NCI-H446 (cell line): Measurements from ENCODE around the gene HEPHL1.
"Not testable (repeated sequence)": the region's sequence is repeated elsewhere in the genome, so short reads cannot be mapped to it uniquely, and the experiment has no call there.

ENCODE experiments used
- DNase-seq, 2 experiments: peaks; one replicate each; lab custom pipeline; 2025; lab: John Stamatoyannopoulos, UW

HEPHL1 gene, protein sequence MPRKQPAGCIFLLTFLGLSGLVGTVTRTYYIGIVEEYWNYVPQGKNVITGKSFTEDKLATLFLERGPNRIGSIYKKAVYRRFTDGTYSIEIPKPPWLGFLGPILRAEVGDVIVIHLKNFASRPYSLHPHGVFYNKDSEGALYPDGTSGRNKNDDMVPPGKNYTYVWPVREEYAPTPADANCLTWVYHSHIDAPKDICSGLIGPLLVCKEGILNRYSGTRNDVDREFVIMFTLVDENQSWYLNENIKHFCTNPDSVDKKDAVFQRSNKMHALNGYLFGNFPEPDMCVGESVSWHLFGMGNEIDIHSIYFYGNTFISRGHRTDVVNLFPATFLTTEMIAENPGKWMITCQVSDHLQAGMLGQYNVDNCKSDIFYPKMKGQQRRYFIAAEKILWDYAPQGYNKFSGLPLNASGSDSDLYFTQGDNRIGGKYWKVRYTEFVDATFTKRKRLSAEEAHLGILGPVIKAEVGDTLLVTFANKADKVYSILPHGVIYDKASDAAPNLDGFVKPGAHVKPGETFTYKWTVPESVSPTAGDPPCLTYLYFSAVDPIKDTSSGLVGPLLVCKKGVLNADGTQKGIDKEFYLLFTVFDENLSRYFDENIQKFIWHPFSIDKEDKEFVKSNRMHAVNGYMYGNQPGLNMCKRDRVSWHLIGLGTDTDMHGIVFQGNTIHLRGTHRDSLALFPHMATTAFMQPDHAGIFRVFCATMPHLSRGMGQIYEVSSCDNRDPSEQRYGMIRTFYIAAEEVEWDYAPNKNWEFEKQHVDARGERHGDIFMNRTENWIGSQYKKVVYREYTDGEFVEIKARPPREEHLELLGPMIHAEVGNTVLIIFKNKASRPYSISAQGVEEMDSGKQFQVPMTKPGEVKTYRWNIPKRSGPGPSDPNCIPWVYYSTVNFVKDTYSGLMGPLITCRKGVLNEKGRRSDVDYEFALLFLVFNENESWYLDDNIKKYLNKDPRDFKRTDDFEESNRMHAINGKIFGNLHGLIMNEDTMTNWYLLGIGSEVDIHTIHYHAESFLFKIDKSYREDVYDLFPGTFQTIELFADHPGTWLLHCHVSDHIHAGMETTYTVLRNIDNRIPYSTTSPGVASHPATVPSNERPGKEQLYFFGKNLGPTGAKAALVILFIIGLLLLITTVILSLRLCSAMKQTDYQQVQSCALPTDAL

DNA sequence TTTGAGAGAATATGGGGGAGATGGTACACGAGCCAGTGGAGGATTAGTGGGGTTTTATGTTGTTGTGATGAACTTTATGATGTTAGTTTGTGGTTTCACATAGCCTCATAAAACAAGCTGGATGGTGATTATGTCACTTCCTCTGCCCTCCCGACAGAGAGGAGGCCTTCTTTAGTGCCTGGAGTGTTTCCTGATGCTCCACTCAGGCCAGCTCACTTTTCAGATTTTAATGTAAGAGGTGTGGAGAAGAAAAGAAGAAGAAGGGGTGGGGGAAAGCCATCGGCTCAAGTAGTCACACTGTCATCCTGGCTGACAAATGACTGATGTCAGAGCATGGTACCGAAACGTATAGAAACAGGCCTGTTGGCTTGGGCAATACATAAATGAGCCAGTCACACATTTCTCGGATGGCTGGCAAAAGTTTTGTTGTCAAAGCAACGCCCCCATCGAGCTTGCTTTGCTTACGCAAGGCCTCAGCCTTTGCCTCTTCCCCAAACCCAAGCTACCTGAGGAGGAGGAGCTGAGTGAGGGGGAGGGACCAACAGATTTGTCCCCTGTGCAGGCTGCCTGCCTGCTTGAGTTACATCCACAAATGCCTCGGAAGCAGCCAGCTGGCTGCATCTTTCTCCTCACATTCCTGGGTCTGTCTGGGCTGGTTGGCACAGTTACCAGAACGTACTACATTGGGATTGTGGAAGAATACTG is at the start of gene HEPHL1:
Gene HEPHL1, plus strand, starts transcription at position 578 of the 705 bp plus-strand sequence. Its CDS starts 15 bp downstream, at position 593.
- no peak for DNase-seq

DNA sequence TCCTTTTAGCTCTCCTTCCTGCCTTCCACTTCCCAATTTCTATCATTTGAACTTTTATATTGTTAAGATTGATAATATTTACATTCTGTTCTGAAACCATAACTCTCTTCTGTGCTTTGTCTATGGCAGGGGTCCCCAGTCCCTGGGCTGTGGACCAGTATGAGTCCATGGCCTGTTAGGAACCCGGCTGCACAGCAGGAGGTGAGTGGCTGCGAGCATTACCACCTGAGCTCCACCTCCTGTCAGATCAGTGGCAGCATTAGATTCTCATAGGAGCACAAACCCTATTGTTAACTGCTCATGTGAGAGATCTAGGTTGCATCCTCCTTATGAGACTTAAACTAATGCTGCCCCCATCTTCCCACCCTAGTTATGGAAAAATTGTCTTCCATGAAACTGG is 48.4 kb upstream of the HEPHL1 start:
- no peak for DNase-seq

DNA sequence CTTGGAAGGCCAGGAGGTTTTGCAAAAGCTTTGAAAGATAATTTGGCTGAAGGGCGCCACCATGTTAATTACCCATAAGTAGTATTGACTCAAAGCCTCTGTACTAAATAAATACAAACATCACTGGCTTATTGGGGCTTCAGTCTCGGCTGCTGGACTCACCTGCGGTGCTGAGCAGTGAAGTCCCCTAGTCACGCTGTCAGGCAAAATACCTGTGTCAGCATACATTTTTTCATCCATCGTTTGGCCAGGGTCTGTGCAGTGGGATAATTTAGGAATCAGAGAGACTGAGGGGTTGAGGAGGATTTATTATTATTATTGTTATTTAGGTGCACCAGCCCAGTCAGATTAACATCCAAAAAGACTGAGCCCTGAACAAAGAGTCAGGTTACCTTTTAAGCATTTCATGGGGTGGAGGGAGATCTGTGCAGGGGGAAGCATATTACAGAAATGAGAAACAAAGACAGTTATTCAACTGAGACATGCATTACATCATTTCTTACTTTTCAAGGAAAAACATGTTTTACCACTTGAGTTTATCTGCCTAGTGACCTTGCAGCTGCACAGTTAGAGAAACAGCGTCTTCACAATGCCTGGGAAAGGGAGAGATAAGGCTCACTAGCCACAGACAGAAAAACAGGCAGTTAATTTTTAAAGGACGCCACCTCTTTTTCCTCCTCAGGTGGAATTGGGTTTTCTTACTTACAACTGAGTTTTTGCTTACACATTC is 47.7 kb upstream of the HEPHL1 start:
- DNase-seq, result not testable (repeated sequence)

DNA sequence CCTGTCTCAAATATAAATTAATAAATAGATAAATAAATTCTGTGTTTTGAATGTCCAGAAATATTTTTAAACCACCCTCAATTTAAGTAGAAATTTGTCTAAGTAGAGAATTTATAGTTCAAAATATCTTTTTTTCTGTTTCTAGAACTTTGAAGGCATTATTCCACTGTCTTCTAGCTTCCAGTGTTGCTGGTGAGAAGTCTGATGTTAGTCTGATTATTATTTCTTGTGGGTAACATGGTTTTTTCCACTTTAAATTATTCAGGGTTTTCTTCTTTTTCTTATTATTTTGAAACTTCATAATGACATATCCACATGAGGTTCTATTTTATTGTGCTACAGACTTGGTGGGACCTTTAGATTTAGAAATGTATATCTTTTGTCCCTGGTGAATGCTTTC is 46.4 kb upstream of the HEPHL1 start:
- DNase-seq, result no peak

DNA sequence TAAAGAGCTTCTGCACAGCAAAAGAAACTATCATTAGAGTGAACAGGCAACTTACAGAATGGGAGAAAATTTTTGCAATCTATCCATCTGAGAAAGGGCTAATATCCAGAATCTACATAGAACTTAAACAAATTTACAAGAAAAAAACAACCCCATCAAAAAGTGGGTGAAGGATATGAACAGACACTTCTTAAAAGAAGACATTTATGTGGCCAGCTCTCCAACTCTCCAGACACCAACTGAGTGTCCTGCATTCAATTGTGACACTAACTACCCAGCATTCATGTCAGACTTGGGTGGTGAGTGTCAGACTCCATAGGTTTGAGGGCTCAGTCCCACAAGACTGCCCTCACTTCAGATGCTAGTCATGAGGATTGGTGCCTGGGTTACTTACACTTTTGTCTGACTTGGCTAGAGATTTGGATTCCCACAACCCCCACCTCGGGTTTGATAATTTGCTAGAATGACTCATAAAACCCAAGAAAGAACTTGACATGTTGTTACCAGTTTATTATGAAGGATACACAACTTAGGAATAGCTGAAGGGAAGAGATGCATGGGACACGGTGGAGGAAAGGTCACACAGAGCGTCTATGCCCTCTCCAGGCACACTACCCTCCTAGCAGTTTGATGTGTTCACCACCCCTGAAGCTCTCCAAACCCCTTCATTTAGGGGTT is 44.4 kb upstream of the HEPHL1 start:
- DNase-seq, result not testable (repeated sequence)

DNA sequence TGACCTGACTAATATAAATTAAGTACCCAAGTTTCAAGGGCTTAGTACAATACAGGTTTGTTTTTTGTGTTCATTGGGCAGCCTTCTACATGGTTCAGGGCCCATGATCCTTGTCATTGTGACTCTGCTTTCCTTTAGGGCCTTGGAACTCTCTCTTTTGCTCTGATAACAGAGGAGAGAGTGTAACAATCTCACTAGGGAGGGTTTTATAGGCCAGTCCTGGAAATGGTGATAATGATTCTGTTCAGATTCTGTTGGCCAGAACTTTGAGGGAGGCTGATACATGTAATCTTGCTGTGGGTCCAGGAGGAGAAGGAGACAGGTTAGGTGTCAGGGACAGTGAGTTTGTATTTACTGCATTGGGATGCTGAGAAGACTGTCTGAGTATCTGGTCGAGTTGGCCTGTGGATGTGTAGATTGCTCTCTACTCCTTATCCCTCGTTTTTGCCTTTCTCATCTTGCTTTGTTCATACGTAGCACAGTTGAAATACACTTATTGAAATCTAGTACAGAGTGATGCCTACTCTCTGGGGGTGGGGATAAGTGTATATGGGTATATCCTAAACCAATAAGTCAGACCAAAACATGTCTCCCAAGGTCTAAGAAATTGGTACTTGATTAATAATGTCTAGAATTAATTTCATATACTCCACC is 37.5 kb upstream of the HEPHL1 start:
- no peak for DNase-seq

DNA sequence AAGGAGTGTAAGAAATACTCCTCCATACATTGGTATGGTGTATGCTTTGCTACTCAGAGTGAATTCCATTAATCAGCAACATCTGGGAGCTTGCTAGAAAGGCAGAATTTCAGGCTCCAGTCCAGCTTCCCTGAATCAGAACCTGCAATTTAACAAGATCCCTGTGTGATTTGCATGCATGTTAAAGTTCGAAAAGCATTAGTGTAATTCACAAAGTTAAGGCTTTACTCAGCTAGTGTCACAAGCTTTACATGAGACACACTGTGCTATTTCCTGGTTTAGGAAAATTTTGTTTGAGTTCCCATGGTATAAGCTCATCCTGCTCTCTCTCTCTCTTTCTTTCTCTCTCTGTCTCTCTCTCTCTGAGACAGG is 37.0 kb upstream of the HEPHL1 start:
- DNase-seq, result no peak

DNA sequence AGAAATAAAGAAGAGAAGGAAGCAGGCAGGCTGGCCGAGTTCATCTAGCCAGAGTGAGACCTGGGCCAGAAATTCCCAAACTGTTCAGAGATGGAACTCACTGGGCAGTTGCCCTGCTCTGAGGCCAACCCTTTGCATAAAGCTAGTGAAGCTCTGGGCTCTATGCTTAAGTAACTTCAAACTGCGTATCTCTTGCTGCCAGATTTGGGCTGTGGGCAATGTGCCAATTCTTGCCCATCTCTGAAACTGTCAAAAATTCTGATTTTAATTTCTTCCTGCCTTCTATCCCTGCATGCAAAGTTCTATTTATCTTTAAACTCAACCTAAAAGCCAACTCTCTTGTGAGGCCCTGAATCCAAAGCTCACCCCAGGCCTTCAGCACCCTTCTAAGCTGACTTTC is 36.2 kb upstream of the HEPHL1 start:
- DNase-seq, result no peak

DNA sequence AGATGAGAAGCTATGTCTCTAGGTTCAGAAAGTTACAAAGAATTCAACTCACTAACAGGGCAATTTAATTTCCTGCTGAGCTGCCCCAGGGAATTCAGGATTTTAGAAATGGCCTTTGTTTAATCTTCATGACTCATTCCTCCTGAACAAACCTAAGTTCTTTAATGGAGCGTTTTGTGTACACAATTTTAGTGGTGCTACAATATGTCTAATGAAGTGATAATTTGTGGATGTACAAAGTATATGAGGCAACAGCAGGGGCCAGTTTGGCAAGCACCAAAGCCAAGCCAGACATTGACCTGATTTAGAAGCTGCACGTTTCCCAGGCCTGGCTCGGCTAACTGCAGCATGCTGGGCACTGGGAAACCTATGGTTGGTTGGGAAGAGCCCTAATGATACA is 34.4 kb upstream of the HEPHL1 start:
- DNase-seq, result no peak

DNA sequence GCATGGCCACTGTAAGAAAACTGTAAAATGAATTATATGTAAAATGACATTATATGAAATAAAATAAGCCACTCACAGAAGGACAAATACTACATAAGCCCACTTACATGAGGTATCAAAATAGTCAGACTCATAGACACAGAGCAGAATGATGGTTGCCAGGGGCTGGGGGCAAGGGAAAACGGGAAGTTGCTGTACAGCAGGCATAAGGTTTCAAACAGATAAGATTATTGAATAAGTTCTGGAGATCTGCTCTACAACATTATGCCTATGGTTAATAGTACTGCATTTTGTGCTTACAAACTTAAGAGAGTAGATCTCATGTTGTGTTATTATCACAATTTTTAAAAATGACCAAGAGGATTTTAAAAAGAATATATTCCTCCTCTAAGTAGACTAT is 32.7 kb upstream of the HEPHL1 start:
- no peak for DNase-seq

DNA sequence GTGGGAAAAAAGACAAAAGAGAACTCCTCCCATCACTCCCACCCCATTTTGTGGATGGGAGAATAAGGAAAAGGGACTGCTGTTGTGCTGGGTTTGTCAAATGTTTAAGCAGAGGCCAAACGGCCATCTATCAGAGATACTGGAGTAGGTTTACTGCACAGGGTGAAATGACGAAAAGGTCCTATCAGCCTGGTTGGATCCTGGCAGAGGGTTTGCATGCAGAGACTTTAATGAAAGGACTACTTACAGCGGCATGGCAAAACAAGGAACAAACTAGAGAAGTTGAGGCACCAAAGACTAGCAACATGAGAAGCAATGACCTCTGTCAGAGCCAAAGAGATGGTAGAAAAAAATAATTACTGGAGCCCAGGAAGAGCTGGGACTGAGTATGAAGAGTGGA is 32.2 kb upstream of the HEPHL1 start:
- no peak for DNase-seq

DNA sequence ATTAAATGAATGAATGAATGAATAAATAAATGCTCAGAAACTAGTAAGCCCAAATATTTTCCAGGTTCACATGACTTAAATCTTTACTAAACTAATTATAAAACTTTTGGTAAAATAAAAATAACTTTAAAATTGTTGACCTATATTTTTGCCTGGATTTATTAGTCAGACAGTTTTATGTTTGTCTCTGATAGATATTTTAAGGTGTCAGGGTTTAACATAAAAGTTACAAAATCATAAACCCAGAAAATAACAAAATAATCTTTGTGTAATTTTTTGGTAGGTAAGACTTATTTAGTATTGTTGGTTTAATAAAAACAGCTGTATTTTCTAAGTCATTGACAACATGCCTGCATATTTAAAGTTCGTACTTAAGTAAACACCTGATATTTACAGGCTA is 27.4 kb upstream of the HEPHL1 start:
- DNase-seq, result no peak

DNA sequence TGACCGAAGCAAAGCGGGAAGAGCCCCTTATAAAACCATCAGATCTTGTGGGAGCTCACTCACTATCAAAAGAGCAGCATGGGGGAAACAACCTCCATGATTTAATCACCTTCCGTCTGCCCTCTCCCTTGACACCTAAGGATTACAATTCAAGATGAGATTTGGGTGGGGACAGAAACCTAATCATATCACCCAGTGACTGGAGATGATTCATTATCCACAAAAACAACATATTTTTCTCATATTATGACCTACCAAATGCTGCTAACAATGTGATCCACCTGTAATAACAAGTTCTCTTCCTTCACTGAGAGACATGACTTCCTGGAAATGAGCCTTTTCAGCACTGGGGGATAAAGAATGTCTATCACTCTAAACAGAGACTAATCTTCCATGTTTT is 23.4 kb upstream of the HEPHL1 start:
- no peak for DNase-seq

DNA sequence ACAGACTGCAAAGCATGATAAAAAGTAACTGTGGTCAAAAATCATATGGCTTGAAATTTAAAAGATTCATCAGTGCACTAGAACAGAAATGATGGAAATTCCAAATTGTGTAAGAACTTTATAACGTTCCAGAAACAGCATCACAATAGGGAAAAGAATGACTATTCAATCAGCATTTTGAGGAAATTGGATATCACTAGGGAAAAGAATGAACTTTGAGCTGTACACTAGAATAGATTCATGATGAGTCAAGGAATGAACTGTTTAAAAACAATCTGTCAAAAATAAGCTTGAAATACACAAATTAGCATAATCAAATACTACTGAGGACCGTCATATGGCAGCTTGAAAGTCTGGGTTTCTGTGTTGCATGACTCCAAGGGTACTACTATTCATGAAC is 20.5 kb upstream of the HEPHL1 start:
- DNase-seq, result no peak

DNA sequence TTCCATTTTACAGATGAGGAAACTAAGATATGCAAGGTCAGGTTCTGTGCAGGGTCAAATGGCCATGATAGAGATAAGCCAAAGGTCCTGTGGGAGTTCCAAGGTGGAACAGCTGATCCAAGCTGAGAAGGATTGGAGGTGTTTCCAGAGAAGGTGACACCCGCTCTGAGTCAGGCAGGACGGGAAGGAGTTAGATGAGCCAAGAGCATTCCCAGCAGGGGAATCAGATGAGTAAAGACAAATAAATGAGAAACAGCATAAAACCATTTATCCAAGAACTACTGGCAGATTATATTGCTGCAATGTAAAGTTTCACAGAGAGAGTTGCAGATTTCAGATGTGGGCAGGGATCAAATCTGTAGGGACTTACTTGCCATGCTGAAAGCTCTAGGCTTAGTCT is 18.9 kb upstream of the HEPHL1 start:
- no peak for DNase-seq

DNA sequence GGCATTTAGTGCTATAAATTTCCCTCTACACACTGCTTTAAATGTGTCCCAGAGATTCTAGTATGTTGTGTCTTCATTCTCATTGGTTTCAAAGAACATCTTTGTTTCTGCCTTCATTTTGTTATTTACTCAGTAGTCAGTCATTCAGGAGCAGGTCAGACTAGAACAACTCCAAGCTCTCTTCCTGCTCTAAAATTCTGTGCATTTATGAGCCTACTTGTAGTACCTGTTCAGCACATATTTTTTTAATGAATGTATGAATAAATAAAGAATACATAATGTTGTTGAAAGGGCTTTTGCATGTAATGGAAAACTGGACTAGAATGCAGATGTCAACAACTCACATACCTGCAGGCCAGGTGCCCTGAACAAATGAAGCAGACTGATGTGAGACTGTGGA is 13.7 kb upstream of the HEPHL1 start:
- DNase-seq, result no peak

DNA sequence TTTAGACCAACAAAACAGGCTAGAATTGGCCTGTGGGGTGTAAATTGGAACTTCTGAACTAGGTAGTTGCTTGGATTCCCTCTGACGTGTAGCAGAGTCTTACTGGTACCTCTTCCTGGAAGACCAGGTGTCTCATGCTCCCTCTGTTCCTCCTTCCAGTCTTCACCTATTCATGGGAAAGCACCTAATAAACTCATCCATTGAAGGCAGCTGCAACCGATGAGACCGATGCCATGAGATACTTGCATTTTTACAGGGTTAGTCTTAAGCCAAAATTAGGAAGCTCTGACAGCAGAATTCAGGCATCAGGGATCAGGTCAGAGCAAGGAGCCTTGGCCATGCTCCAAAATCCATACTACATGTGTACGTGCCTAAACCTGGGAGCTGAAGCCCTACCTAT is 13.2 kb upstream of the HEPHL1 start:
- DNase-seq, result no peak

DNA sequence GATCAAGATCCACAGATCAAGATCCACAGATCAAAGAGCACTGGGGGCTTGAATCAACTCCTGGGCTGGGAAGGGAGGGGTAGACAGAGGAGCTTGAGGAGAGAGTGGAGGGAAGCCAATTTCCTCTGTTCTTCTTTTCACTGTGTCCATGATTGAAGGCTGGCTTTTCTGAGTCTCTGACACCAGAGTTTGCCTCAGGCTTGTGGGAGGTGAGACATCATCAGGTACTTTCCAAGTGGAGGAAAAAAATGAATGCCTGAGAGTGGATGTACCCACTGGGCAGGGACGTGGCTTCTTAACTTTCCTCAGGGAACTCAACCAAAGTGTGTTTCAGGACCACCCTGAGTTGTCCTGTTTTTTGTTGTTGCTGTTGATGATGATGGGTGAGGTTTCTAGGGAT is 11.0 kb upstream of the HEPHL1 start:
- no peak for DNase-seq

DNA sequence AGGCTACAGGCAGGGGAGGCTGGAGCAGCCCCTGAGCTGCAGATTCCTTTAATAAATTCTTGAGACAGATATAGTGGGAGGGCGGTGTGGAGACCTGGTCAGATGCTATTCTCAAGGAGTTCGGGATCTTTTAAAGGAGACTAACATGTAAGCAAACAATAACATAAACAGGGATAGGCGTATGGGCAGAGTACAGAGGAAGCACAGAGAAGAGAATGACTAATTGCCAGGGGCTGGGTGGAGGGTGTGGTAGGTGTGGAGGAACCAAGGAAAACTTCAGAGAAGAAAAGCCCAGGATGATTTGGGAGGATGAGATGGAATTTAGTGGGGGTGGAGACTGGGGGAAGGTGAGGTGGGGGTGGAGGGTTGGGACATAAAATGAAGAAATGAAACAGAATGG is 9.7 kb upstream of the HEPHL1 start:
- no peak for DNase-seq

DNA sequence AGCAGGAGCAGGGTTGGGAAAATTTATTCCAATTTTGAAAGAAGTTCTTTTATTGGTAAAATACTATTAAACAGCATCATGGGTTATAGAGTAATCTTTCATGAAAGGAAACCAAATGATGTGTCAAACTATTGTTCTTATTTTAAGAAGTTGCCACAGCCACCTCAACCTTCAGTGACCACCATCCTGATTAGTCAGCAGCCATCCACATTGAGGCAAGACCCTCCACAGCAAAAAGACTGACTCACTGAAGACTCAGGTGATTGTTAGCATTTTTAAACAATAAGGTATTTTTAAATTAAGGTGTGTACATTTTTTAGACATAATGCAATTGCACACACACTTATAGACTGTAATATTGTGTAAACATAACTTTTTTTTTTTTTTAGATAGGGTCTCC is 3.7 kb upstream of the HEPHL1 start:
- DNase-seq, result no peak
